ENCODE data around the gene MOXD1.

DNA sequence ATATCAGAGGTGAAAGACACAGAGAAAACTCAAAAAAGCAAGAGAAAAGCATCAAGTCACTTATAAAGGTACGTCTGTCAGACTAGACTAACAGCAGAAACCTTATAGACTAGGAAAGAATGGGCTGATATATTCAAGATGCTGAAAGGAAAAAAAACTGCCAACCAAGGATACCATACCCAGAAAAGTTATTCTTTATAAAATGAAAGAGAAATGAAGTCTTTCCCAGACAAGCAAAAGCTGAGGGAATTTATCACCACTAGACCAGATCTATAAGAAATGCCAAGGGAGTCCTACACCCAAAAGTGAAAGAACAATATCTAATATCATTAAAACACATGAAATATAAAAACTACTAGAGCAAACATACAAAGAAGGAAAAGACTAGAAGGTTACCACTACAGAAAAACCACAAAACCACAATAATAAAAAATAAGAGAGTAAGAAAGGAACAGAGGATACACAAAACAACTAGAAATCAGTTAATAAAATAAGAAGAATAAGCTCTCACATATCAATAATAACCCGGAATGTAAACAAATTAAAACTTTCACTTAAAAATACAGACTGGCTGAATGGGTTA is 6.2 kb downstream of the MOXD1 start:
- TF ChIP-seq, protein P1, sequence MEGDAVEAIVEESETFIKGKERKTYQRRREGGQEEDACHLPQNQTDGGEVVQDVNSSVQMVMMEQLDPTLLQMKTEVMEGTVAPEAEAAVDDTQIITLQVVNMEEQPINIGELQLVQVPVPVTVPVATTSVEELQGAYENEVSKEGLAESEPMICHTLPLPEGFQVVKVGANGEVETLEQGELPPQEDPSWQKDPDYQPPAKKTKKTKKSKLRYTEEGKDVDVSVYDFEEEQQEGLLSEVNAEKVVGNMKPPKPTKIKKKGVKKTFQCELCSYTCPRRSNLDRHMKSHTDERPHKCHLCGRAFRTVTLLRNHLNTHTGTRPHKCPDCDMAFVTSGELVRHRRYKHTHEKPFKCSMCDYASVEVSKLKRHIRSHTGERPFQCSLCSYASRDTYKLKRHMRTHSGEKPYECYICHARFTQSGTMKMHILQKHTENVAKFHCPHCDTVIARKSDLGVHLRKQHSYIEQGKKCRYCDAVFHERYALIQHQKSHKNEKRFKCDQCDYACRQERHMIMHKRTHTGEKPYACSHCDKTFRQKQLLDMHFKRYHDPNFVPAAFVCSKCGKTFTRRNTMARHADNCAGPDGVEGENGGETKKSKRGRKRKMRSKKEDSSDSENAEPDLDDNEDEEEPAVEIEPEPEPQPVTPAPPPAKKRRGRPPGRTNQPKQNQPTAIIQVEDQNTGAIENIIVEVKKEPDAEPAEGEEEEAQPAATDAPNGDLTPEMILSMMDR (IDR thresholded peaks at IDR 0.05; ENCODE audit: insufficient read depth, low read length, poor library complexity, severe bottlenecking): no peak
- no peak for TF ChIP-seq EZH2phosphoT487 (conservative IDR thresholded peaks at IDR 0.05; ENCODE audit: low read length)

Data from SU-DHL-6 (cell line).